IMR-90 (cell line): ENCODE data around the gene CKLF. TPM values are rescaled to one million over a fixed set of nuclear protein-coding genes. Genes with fewer than 3 reads are reported as not detected.

ENCODE experiments used
- ATAC-seq: fragments of 200-7000 bp; cut with Tn5 transposase; 2 replicates; pipeline ENCODE4 v1.9.1; 2020; ENCODE audit warnings: low read depth, mild to moderate bottlenecking, moderate library complexity
- BruUV-seq: library from RNA; stranded (reverse); fragments of 400-500 nt; replicated peaks from 2 replicates; lab custom pipeline; 2021; lab: Mats Ljungman, UMichigan
- CTCF ChIA-PET: fragments of 300-600 bp; formaldehyde crosslinking; extraction: SDS; loops from one replicate; lab custom pipeline; 2021; ENCODE audit warnings: antibody characterized with exemption; lab: Yijun Ruan, JAX
- POLR2A ChIA-PET: fragments of 300-600 bp; sonication (Branson Sonifier 250); formaldehyde crosslinking; loops from one replicate; lab custom pipeline; 2022; ENCODE audit warnings: antibody characterized with exemption; ENCODE audit not compliant: unreplicated experiment; lab: Charles Lee
- DNase-seq: peaks from one replicate; pipeline ENCODE4 v3.0.0; 2013
- H2AFZ ChIP-seq: replicated peaks from 2 replicates; pipeline ENCODE3; 2013; ENCODE audit warnings: low read length, mild to moderate bottlenecking; ENCODE audit not compliant: poor library complexity
- H2AK5ac ChIP-seq: 2 replicates; pipeline ENCODE4 v1.6.1; 2013; ENCODE audit warnings: low read depth, low read length, inconsistent platforms
- H2AK9ac ChIP-seq: replicated peaks from 2 replicates; pipeline ENCODE3; 2013; ENCODE audit warnings: mild to moderate bottlenecking, low read depth, low read length, moderate library complexity; ENCODE audit not compliant: poor library complexity
- H2BK120ac ChIP-seq: 2 replicates; pipeline ENCODE4 v1.6.1; 2013; ENCODE audit warnings: low read depth, low read length, inconsistent platforms
- H2BK15ac ChIP-seq: 3 replicates; pipeline ENCODE4 v1.6.1; 2013; ENCODE audit warnings: low read depth, low read length, inconsistent platforms
- H2BK20ac ChIP-seq: 2 replicates; pipeline ENCODE4 v1.6.1; 2013; ENCODE audit warnings: low read depth, mild to moderate bottlenecking, inconsistent platforms, low read length, moderate library complexity
- H2BK5ac ChIP-seq: 2 replicates; pipeline ENCODE4 v1.6.1; 2013; ENCODE audit warnings: mild to moderate bottlenecking, low read depth, low read length, inconsistent platforms; ENCODE audit not compliant: poor library complexity, severe bottlenecking
- H3K14ac ChIP-seq: replicated peaks from 2 replicates; pipeline ENCODE4 v1.6.1; 2013; ENCODE audit warnings: low read depth, low read length, inconsistent platforms
- H3K18ac ChIP-seq: 2 replicates; pipeline ENCODE4 v1.6.1; 2013; ENCODE audit warnings: low read depth, low read length, control low read depth
- H3K23ac ChIP-seq: 2 replicates; pipeline ENCODE4 v1.6.1; 2013; ENCODE audit warnings: low read depth, low read length, inconsistent platforms
- H3K27ac ChIP-seq: 2 replicates; pipeline ENCODE4 v1.5.1; 2013; ENCODE audit warnings: mild to moderate bottlenecking, control low read depth, low read length; ENCODE audit not compliant: insufficient read depth
- H3K27me3 ChIP-seq: 2 replicates; pipeline ENCODE4 v1.6.1; 2013; ENCODE audit warnings: low read length; ENCODE audit not compliant: control insufficient read depth, insufficient read depth
- H3K36me3 ChIP-seq: 2 replicates; pipeline ENCODE4 v1.6.1; 2013; ENCODE audit warnings: low read length, mixed read lengths; ENCODE audit not compliant: control insufficient read depth, insufficient read depth
- H3K4ac ChIP-seq: 2 replicates; pipeline ENCODE4 v1.6.1; 2013; ENCODE audit warnings: low read depth, low read length, inconsistent platforms
- H3K4me1 ChIP-seq: 2 replicates; pipeline ENCODE4 v1.6.1; 2013; ENCODE audit warnings: low read length, mixed read lengths; ENCODE audit not compliant: control insufficient read depth, insufficient read depth
- H3K4me2 ChIP-seq: 2 replicates; pipeline ENCODE4 v1.6.1; 2013; ENCODE audit warnings: low read depth, mild to moderate bottlenecking, control low read depth, low read length, moderate library complexity
- H3K4me3 ChIP-seq: 2 replicates; pipeline ENCODE4 v1.5.1; 2013; ENCODE audit warnings: low read depth, mild to moderate bottlenecking, control low read depth, low read length, moderate library complexity; ENCODE audit not compliant: insufficient read depth
- H3K56ac ChIP-seq: 2 replicates; pipeline ENCODE4 v1.6.1; 2013; ENCODE audit warnings: low read length, inconsistent platforms; ENCODE audit not compliant: insufficient read depth; ENCODE audit errors: extremely low read depth
- H3K79me1 ChIP-seq, 2 experiments: 2 replicates each; pipeline ENCODE4 v1.6.1; 2013; ENCODE audit warnings: low read length in 2 of 2, inconsistent platforms in 1 of 2, low read depth in 1 of 2
- H3K9ac ChIP-seq: 2 replicates; pipeline ENCODE4 v1.6.1; 2013; ENCODE audit warnings: low read depth, low read length, control low read depth
- H3K9me1 ChIP-seq: 2 replicates; pipeline ENCODE4 v1.6.1; 2013; ENCODE audit warnings: low read length, inconsistent platforms; ENCODE audit not compliant: insufficient read depth
- H3K9me3 ChIP-seq: 2 replicates; pipeline ENCODE4 v1.6.1; 2013; ENCODE audit warnings: low read length; ENCODE audit not compliant: control insufficient read depth, insufficient read depth
- H4K20me1 ChIP-seq: 2 replicates; pipeline ENCODE4 v1.6.1; 2013; ENCODE audit warnings: low read length, inconsistent platforms; ENCODE audit not compliant: insufficient read depth
- H4K5ac ChIP-seq: 2 replicates; pipeline ENCODE4 v1.6.1; 2013; ENCODE audit warnings: mild to moderate bottlenecking, low read depth, low read length, control low read depth
- H4K8ac ChIP-seq, 2 experiments: 2 replicates each; pipeline ENCODE4 v1.6.1; 2013; ENCODE audit warnings: low read depth in 2 of 2, low read length in 2 of 2, control low read depth in 1 of 2, inconsistent platforms in 1 of 2
- H4K91ac ChIP-seq: 2 replicates; pipeline ENCODE4 v1.6.1; 2013; ENCODE audit warnings: low read depth, low read length, inconsistent platforms; ENCODE audit not compliant: insufficient read depth
- BHLHE40 ChIP-seq: fragments of 150-350 bp; IDR thresholded peaks from 2 replicates; pipeline ENCODE4 v1.6.1; 2016; ENCODE audit warnings: mild to moderate bottlenecking, low read depth, low read length
- CEBPB ChIP-seq: IDR thresholded peaks from 2 replicates; pipeline ENCODE4 v1.6.1; 2012; ENCODE audit warnings: low read depth, low read length, improper control_type of control experiment
- CHD1 ChIP-seq: IDR thresholded peaks from 2 replicates; pipeline ENCODE4 v1.6.1; 2012; ENCODE audit warnings: low read depth, low read length, improper control_type of control experiment
- MAFK ChIP-seq: IDR thresholded peaks from 2 replicates; pipeline ENCODE4 v1.6.1; 2012; ENCODE audit warnings: low read depth, low read length, improper control_type of control experiment
- MAZ ChIP-seq: IDR thresholded peaks from 2 replicates; pipeline ENCODE4 v1.6.1; 2012; ENCODE audit warnings: low read depth, mild to moderate bottlenecking, low read length, improper control_type of control experiment, moderate library complexity, borderline replicate concordance
- POLR2A ChIP-seq: IDR thresholded peaks from 2 replicates; pipeline ENCODE4 v1.6.1; 2012; ENCODE audit warnings: mild to moderate bottlenecking, low read depth, low read length
- RAD21 ChIP-seq: IDR thresholded peaks from 2 replicates; pipeline ENCODE4 v1.6.1; 2012; ENCODE audit warnings: low read length, improper control_type of control experiment
- RCOR1 ChIP-seq: IDR thresholded peaks from 2 replicates; pipeline ENCODE4 v1.6.1; 2012; ENCODE audit warnings: mild to moderate bottlenecking, low read length, improper control_type of control experiment; ENCODE audit not compliant: insufficient replicate concordance
- RFX5 ChIP-seq: IDR thresholded peaks from 2 replicates; pipeline ENCODE4 v1.8.0; 2012; ENCODE audit warnings: low read depth, mild to moderate bottlenecking, low read length, moderate library complexity
- SMC3 ChIP-seq: fragments of 150-350 bp; IDR thresholded peaks from 2 replicates; pipeline ENCODE4 v1.6.1; 2016; ENCODE audit warnings: low read depth, mild to moderate bottlenecking, antibody characterized with exemption, low read length, moderate library complexity
- WGBS, 2 experiments: methylation state at CpG; one replicate each; pipeline versions ENCODE4 v1.1.5 to v1.1.7; 2013; ENCODE audit warnings: missing lambda C conversion rate in 2 of 2; ENCODE audit not compliant: insufficient read length in 1 of 2; ENCODE audit errors: extremely low coverage in 2 of 2; 5-methylcytosine and 5-hydroxymethylcytosine counted together
- dilution Hi-C: fragments of 300-500 bp; cut with HindIII; formaldehyde crosslinking; loops from one replicate; pipeline ENCODE4 v1.14.3; 2018; ENCODE audit warnings: low sequenced_read_pairs; ENCODE audit not compliant: unreplicated experiment
- in situ Hi-C: fragments of 300-500 bp; cut with MboI; formaldehyde crosslinking; loops from 3 replicates; pipeline ENCODE4 v1.14.3; 2019; ENCODE audit warnings: low sequenced_read_pairs, inconsistent platforms, mixed read lengths
- intact Hi-C: fragments of 100-400 bp; cut with micrococcal nuclease; formaldehyde crosslinking; loops from 2 replicates; pipeline ENCODE4 v1.10.0; 2022
- polyA plus RNA-seq, 3 experiments: library from polyadenylated mRNA; depleted of rRNA; stranded (reverse); fragments of >200 nt; gene quantifications; 2 replicates each; pipeline ENCODE4 v1.2.3, GENCODE V29; 2012; ENCODE audit warnings: low replicate concordance in 1 of 3
- total RNA-seq: library from RNA; depleted of rRNA; stranded (reverse); fragments of >200 nt; gene quantifications from 2 replicates; pipeline ENCODE4 v1.2.3, GENCODE V29; 2012
- TF ChIP-seq, protein P1 (sequence below): conservative IDR thresholded peaks from 2 replicates; pipeline ENCODE4 v1.5.1; 2012; ENCODE audit warnings: mild to moderate bottlenecking, low read depth, low read length, improper control_type of control experiment

Gene CKLF
- total and polyA plus RNA-seq, 2 of the 4 experiments (the other 2 are of a cell fraction): 60.8 to 92.2 TPM

DNA sequence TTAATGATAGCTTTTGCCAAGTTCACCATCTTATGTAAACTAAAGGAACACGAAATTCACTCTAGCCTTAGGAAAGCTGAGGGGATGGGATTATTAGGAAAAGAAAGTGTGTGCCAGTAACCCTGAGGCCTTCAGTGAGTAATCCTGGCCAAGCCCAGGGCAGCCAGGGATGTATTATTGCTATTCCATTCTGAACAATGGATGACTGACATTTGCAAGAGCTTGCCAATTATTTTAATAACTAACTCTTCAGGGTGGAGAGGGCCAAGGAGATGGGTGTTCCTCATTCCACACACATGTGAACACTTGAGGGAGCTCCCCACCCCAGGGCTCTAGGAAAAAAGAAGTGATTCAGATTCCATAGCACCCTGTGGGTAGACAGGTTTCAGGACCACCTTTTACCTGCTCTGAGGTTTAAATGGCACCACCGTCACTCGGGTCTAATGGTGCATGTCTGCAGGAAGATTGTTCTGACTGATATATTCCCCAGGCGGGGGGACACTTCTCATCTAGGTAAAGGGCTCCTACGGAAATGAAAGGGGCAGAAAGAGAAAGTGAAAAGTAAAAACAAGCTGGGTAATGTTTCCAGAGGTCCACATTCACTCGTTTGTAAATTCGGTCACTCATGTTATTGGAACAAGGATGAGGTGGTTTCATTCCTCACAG, 44.0 kb upstream of the CKLF start:
- POLR2A ChIA-PET: no interaction called here
- in situ Hi-C loops: no loop called here
- peaks cover 0 to 10% of the 10 kb centered on the region in 2 experiments; a peak in 1 of 4 replicates for H3K79me1 ChIP-seq

More for the DNA sequence above, 44.0 kb upstream of the CKLF start:
- Histone ChIP-seq H3K23ac (no peak overlapping the region), H3K14ac (no peak overlapping the region), H2BK20ac (no peak overlapping the region), H3K18ac (no peak overlapping the region), H2AK9ac (no peak overlapping the region), H3K4me1 (peaks cover 19% of the 10 kb centered on the region), H2BK15ac (no peak overlapping the region), H2BK120ac (no peak overlapping the region), H3K36me3 (peaks cover 3% of the 10 kb centered on the region; the same call in 1 of the 2 replicates), H4K91ac (no peak overlapping the region), H3K4me2 (no peak overlapping the region), H3K4ac (no peak overlapping the region), H3K9ac (no peak overlapping the region), H4K8ac (no peak overlapping the region), H3K27ac (no peak overlapping the region), H3K56ac (no peak overlapping the region), H3K9me3 (no peaks in the 10 kb centered on the region), H3K27me3 (no peaks in the 10 kb centered on the region), H3K9me1 (peaks cover 22% of the 10 kb centered on the region), H4K5ac (no peak overlapping the region), H2AK5ac (no peak overlapping the region), H3K4me3 (no peak overlapping the region), H2BK5ac (no peak overlapping the region), H2AFZ (peak overlapping the region; percentile 13), H4K20me1 (peaks cover 2% of the 10 kb centered on the region; the same call in 1 of the 2 replicates)
- TF ChIP-seq RFX5 (no peak), CEBPB (no peak), MAZ (no peak), CHD1 (no peak), MAFK (no peak), POLR2A (no peak), RAD21 (no peak), BHLHE40 (no peak), RCOR1 (no peak), SMC3 (no peak)
- TF ChIP-seq, protein P1, sequence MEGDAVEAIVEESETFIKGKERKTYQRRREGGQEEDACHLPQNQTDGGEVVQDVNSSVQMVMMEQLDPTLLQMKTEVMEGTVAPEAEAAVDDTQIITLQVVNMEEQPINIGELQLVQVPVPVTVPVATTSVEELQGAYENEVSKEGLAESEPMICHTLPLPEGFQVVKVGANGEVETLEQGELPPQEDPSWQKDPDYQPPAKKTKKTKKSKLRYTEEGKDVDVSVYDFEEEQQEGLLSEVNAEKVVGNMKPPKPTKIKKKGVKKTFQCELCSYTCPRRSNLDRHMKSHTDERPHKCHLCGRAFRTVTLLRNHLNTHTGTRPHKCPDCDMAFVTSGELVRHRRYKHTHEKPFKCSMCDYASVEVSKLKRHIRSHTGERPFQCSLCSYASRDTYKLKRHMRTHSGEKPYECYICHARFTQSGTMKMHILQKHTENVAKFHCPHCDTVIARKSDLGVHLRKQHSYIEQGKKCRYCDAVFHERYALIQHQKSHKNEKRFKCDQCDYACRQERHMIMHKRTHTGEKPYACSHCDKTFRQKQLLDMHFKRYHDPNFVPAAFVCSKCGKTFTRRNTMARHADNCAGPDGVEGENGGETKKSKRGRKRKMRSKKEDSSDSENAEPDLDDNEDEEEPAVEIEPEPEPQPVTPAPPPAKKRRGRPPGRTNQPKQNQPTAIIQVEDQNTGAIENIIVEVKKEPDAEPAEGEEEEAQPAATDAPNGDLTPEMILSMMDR: no peak
- 83% methylated on average over 3 of the region's 7 CpGs; no CpG with 5 or more reads in 1 of the 2 experiments for WGBS, 2 experiments
- dilution Hi-C loops: no loop called here
- CTCF ChIA-PET: interaction anchor here (0.6 kb wide), 1 partner anchor 152 kb away, joined by 3 read pairs; no protein-coding TSS in a partner anchor
- intact Hi-C loops: no loop called here
- no peak for DNase-seq
- no peak for ATAC-seq
- no TSS peak for BruUV-seq
